GM19324 (cell line): Measurements from ENCODE around the gene KCNMA1.

Source experiments
- ATAC-seq: cut with Tn5 transposase; IDR thresholded peaks from one replicate; pipeline ENCODE4 v1.9.1; 2021; ENCODE audit warnings: mild to moderate bottlenecking, moderate library complexity; ENCODE audit not compliant: unreplicated experiment, low FRiP score

The KCNMA1 gene

DNA sequence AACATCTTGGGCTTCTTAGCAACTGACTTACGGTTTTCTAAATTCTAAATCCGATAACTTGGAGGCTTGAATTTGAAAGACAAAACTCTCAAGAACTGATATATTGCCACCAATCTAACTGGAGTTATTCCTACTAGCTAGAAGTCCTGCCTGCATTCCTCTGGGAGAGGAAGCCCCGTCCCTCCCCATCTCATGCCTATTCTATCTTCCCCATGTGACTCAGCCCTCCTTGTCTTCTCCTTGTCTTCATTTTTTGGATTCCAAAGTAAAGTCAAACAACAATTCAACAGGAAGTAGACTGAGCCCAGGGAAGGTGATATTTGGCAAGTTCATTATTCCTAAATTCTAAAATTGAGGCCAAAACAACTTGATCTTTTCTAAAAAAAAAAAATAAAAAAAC is 587.7 kb downstream of the KCNMA1 start:
- no peak for ATAC-seq

DNA sequence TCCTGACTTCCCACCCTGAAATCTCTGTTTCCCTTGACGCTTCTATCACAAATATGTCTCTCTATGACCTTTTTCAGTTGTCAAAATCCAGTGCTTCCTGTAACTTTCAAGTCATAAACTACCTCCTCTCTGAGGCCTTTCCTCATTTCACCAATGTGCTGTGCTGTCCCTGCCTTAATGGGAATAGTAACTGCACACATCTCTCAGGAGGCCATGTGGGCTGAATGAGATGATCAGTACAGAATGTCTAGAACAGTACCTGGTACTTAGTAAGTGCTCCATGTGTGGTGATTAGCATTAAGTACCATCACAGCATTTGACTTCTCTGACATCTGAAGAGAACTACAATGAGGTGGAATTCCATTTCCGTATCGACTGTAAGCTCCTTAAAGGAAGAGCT is 588.5 kb downstream of the KCNMA1 start:
- ATAC-seq, result no peak

DNA sequence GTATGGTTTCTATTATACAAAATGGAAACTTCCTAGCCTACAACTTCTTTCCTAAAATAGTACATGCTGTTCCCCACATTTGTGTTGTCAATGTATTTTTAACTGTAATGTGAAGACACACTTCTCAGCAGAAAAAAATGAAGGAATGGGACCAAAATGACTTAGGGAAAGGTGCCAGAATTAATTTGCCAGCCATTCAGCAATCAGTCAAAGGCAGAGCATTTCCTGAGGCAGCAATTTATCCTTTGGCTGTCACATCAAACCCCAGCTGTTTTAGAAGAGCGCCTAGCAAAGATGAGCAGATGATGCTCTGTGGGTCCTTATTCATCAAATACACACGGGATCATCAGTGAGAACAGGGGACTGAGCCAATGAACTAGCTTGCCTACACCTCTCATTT is 592.5 kb downstream of the KCNMA1 start:
- ATAC-seq, result no peak

DNA sequence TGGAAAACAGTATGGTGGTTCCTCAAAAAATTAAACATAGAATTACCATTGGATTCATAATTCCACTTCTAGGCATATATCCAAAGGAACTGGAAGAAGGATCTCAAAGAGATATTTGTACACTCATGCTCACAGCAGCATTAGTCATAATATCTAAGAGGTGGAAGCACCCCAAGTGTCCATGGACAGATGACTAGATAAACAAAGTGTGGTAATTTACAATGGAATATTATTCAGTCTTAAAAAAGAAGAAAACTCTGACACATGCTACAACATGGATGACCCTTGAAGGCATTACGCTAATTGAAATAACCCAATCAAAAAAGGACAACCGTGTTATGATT is 594.2 kb downstream of the KCNMA1 start:
- ATAC-seq, result no peak

DNA sequence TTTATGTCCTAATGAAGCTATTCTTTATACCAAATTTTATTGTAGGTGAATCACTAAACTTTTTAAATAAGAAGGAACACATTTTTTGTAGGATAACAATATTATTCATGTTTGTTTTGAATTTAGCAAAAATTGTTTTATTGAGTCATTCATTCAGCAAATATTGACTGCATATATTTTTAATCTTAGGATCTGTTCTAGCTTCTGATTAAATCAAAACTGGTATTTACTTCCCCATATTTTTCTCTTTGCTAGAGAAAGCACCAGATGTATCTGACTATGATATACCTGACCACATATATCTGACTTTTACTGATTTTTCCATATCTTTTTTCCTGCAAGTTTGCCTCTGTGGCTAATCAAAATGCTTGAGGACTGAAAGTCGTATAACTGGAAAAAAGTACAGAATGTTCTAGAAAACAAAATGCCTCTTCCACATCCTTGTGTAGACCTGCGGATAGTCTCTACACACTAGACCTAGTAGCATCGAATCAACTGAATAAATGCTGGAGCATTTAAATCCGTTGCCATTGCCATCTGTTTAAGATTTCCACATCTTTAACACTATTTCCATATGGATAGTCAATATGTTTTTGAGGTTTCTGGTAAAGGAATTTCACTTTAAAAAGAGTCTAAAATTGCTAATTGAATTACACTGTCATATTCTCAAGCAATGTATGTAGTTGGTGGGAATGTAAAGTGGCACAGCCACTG is 594.7 kb downstream of the KCNMA1 start:
- no peak for ATAC-seq

DNA sequence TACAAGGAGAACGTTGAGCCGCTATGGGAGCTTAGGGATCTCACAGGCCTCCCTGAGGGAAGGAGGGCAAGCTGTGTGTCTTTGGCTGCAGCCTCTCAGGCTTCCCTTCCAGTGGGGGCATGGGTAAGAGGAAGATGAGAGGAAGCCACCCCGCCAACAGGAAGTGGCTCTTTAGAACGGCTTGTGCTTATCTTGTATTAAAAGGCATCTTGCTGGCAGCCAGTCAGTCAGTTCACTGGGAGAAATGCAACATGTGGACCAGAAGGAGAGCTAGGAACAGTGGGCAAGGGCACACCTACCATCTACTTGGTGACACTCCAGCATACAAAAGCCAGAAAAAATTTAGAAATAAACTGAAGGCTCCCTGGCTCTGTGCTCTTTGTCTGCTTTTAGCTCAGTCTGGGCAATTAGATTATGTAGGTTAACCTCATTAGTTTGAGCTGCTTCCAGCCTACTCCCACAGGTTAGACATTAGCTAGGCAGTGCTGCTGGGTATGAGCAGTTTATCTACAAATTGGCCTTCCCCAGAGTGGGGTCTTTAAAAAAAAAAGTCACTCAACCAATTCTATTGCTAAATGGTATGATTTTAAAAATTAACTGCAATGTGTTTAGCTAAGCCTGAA is 595.9 kb downstream of the KCNMA1 start:
- ATAC-seq, result no peak

DNA sequence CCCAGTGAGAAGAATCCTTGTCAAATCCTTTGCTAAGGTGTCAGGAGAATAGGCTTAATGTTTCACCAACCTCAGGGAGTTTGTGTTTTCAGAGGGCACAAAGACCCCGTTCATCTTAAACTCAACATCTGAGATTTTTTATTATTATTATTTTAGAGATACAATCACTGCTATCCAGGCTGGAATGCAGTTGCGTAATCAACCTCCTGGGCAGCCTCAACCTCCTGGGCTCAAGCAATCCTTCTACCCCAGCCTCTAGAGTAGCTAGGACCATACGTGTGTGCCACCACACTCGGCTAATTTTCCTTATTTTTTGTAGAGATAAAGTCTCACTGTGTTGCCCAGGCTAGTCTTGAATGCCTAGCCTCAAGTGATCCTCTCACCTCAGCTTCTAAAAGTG is 599.2 kb downstream of the KCNMA1 start:
- no peak for ATAC-seq

DNA sequence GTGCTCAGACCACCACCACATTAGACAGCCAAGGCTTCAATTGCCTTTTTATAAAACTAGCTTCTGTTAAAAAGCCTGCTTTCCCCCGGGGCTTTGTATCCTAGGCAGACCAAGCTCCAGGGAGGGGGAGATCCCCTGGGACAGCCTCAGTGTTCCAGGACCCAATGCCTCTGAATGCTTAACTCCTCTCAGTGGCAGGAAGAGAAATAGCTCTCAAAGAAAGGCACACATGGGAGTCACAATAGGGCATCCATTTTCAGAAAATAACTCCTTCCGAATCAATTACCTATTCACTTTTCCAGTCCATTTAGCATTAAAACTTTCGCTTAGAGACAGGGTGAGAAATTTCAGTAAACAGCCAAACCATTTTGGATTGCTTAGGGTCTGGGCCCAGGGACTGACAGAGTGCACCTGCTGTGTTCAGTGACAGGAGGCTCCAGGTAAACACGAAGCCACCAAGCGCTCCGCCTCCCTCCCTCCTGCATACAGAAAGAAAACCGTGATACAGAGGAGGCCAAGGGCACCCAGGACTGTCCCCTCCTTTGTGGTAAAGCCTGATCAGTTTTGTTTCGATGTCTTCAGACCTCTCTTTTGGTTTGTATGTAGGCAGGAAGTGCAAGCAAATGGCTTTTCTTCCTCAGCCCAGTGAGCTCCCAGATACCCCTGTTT is 599.7 kb downstream of the KCNMA1 start:
- no peak for ATAC-seq

DNA sequence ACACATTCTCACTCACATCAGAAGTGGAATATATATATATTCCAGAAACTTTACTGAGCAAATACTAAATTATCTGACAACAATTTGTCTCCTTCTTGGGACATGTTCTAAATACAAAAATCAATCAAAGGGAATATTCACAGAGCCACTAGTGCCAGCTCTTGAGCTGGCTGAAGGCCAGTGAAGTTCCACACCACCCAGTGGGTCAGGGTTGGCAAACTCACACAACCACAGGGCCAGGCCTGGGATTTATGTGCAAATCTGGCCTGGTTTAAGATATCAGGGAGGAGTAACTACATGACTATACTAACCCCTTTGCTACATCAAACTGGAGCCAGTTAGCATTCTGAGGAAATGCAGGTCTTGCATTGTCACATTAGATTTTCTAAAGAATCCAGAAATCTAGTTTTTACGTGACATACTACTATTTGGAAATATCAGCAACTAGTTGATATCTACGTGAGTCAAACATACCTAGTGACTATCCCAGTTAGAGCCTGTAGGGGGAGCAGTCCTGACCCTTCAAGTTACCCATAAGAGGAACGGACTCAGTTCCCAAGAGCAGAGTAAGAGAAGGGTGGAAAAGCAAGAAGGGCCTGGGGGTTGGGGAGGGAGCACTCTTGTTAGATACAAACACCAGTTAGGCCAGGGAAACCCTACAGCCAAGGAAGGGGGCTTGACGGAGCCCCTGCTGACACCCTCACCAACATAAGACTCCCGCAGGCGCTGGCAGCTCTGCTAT is 600.4 kb downstream of the KCNMA1 start:
- no peak for ATAC-seq

DNA sequence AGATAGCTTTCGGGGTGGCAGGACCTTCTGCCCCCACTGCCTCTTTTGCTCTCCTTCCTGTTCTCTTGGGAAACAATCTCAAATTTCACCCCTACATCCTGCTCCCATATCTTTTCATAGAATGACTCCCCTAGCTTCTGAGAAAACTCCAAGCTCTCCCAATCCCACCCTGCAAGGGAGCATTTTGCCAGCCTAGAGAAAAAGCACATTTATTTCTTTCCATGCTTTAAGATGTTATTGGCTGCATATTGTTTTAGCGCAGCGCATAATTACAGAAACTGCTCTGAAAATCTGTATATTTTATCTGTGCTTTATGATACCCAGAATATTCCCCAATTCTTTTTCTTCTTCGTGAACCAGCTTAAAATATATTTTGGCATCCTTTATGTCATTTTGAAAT is 601.3 kb downstream of the KCNMA1 start:
- ATAC-seq, result no peak

DNA sequence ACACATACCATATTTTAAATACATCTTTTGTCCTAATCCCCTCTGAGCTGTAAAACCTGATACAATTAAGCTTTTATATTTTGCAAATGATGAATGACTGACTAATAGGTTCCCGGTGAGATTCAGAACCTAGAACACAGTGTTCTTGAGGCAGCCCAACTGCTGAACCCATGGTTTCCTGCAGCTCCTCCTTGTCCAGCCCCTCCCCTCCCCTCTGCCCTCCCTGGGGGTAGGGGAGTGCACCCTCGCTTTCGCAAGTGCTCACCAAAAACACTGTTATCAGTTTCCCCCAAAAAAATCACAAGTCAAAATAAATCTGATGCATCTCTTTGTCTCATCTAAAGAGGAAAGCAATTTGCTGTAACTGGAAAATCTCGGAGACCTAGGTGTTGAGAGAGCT is 602.8 kb downstream of the KCNMA1 start:
- ATAC-seq, result no peak

DNA sequence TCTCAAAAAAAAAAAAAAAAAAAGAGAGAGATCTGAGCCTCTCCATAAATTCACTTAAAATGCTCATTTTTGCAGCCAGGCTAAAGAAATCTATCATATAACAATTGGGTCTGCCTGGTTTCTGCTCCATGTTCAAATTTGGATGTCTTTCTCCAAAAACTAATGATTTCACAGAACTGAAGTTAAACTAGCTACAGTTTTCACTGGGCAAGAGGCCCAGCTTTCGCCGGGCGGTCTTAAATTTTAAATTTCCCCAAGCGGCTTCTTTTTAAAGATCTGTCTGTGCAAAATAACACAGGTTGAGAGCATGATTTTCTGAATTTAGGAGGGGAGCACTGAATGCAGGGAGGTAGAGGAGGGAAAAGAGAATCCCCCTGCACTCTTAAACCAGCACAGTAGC is 603.4 kb downstream of the KCNMA1 start:
- no peak for ATAC-seq

DNA sequence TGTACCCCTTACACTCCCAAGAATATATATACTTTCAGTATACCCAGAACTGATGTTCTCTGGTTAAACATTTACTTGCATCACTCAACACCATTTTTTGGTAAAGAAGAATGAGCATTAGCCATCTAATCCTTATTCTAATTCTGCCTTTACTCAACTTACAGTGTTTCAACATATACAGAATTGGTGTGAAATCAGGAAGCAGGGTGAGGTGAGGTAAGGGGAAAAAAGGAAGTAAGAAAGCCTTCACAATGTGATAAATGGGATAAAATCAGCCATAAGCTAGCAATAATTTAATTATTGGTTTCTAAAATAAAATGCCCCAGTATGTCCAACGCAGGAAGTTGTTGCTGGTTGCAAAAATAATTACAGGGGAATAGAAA is 605.4 kb downstream of the KCNMA1 start:
- no peak for ATAC-seq

DNA sequence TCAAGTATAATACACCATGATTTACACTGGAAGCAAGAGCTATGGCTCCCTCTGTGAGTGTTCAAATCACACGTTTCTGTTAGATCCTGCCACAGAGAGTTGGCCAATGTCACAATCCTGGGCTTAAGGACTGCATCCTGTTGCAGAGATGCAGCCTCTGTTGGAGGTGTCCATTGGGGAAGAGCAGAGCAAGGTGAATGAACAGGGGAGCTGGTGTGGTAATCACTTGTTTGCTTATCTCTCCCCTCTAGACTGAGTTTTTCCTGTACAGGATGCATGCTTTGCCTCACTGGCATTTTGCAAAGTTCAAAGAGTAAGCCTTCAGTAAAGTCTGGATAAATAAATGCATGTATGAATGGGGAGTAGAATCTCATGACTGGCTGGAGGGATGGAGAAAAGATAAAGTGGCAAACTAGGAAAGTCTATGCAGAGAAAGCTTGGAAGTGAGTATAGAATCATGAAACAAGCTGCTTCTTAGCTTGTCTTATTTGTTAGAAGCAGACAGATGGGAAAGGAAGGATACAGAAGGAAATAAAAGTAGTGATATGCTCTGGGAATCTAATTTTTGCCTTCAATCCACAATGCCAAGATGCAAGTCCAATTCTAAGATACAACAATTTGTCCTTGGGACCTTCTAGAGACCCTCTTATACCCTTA is 605.9 kb downstream of the KCNMA1 start:
- ATAC-seq, result no peak

DNA sequence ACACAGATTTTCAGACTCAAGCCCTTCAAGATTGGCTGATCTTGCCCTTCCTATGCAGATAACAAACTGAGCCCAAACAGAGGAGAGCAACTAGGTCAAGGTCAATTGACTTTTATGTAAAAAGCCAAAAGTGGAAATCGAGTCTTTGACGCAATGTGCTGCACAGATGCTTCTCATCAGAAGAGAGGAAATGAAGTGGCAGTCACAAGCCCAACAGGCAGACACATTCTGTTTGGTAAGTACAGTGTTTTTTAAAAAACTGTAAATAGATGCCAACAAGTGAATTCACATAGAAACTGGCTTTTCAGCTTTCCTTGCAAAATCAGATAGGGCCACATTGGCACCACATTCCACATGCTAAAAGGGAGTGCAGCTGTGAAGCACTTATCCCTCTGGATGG is 606.6 kb downstream of the KCNMA1 start:
- no peak for ATAC-seq

DNA sequence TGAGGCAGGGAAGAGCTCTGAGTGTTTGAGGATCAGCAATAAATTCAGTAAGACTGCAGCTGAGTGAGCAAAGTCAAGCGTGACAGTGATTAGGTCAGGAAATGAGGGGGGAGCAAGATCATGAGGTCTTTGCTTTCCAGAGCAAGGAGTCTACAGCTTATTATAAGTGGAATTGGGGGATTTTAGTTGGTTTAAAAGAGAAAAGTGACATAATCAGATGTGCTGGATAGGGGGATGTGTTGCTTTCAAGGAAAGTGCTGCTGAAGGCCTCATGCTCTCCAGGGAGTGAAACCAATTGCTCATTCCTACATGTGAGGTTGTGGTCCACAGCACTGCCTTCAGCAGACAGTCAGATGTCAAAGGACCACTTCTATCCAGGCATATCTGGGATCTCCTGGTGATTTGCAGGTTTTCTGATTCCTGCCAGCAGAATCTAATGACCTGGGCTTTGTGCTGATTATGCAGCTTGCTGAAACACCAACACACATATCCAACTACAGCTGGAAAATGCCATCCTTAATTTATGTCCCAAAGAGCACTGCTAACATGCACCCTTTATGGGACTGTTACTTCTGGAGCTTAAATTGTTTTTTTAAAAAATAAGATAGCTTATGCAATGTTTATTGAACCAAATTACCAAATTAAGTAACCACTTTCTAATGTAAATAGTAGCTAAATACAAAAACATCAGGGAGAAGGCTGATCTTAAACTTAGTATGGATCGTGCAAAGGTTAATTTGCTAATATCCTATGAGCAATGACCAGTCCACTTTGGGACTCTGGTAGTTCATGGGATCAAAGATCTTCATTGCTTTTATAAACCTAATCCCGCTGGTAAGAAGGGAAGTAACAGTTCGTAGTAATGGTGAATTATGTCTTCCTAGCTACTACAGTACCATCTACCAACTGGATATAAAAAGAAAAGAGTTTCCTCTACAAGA is 607.6 kb downstream of the KCNMA1 start:
- ATAC-seq, result no peak

DNA sequence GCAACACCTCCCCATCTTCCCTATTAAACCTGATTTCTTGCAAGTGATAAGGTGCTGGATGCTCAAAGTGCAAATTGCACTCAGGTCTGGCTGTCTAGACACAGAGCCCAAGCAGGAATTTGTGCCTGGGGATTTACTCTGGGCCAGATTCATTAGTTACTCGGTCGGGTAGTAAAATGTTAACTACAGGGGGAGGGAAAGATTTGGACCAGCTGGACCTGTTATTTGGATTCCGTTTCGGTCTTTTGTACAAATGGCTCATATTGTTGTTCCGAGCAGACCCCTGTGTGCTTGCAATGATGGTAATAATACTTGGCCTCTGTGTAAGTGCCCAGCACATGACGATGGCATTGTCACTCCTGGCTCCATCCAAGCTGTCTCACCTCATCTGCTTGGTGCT is 609.6 kb downstream of the KCNMA1 start:
- ATAC-seq, result peak; percentile 7

DNA sequence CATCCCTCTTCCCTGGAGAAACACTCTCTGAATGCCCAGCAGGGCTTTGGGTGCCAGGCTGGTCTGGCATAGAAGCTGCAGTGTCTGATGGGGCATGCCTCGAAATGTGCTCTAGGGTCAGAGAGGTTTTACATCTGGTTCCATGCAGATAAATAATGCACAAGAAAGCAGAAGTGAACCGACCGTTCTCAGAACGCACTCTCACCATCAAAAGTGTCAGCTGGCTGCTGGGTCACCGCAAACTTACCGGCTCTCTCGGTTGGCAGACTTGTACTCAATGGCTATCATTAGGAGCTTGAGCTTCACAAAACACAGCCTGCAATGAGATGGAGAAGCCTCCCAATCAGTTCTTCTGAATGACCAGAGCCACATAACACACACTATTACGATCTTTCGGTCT is 610.0 kb downstream of the KCNMA1 start:
- ATAC-seq, result peak; percentile 94

DNA sequence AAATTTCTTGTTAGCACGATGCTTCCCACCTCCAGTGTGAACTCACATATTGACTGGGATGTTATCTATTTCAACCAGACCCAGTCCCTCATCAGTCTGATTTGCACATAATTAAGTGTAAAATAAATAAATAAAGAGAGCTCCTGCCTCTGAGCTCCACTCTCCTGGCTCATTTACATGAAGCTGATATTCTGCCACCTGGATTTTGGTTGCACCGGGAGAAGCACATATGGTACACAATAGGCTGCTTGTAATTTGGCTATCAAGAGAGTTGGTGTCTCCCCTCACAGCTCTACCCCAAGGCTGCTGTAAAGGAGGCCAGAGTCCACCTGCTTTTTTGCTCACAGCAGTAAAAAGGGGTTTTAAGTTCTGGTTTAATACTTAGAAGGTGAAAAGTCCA is 610.5 kb downstream of the KCNMA1 start:
- no peak for ATAC-seq

DNA sequence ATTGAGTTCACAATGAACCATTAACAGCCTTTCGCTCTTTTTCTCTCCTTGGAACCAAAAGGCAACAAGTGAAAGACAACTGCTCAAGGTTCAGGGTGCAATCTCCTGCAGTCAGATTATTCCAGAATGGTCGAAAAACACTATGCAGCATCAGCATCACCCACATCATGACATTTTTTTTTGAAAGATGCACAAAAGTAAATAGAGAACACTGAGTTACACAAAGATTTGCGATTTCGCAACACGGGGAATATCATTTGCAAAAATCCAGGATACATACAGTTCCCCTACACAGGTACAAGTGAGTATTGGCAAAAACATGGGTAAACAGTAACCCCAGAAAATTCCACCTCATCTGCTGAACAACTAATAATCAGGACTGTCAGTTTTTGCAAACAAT is 611.5 kb downstream of the KCNMA1 start:
- ATAC-seq, result no peak
